AG09319 (cell line): ENCODE results near the gene ZCCHC3.

Experiments used
- DNase-seq: peaks from one replicate; pipeline ENCODE4 v3.0.0-alpha.2; 2010; ENCODE audit warnings: low read depth; ENCODE audit errors: extremely low read depth
- TF ChIP-seq, protein P1 (sequence below): IDR thresholded peaks from 2 replicates; pipeline ENCODE4 v1.5.1; 2011; ENCODE audit warnings: low read depth, mild to moderate bottlenecking, inconsistent platforms, low read length, moderate library complexity

The ZCCHC3 gene

DNA sequence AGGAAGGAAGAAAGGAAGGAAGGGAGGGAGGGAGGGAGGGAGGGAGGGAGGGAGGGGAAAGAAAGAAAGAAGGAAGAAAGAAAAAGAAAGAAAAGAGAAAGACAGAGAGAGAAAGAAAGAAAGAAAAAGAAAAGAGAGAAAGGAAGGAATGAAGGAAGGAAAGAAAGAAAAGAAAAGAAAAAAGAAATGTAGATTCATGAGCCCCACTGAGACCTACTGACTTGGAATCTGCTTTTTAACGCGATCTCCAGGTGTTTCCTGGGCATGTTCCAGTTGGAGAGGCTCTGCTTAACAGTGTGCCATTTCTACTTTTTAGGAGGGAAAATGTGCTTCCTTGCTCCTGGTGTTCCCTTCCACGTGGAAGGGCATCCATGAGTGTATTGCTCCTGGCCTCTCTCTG is 23.5 kb upstream of the ZCCHC3 start:
- TF ChIP-seq, protein P1, sequence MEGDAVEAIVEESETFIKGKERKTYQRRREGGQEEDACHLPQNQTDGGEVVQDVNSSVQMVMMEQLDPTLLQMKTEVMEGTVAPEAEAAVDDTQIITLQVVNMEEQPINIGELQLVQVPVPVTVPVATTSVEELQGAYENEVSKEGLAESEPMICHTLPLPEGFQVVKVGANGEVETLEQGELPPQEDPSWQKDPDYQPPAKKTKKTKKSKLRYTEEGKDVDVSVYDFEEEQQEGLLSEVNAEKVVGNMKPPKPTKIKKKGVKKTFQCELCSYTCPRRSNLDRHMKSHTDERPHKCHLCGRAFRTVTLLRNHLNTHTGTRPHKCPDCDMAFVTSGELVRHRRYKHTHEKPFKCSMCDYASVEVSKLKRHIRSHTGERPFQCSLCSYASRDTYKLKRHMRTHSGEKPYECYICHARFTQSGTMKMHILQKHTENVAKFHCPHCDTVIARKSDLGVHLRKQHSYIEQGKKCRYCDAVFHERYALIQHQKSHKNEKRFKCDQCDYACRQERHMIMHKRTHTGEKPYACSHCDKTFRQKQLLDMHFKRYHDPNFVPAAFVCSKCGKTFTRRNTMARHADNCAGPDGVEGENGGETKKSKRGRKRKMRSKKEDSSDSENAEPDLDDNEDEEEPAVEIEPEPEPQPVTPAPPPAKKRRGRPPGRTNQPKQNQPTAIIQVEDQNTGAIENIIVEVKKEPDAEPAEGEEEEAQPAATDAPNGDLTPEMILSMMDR, result no peak
- no peak for DNase-seq

DNA sequence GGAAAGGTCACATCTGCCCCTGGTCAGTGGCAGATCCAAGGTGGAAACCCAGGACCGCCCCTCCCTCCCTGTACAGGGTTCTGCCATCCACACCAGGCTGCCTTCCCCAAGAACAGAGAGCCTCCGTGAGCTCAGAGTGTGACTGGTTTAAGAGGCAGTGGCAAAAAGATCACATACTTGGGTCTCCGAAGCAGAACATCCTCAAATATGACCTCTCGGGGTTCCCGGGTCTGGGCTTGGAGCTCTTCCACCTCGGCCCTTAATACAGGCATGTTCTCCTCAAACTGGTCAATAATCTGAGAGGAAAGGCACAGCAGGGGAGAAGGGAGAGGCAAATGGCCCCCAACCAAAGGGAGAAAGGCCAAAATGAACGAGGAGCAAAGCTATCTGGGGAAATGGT is 21.6 kb upstream of the ZCCHC3 start:
- no peak for DNase-seq
- TF ChIP-seq, protein P1, result no peak

DNA sequence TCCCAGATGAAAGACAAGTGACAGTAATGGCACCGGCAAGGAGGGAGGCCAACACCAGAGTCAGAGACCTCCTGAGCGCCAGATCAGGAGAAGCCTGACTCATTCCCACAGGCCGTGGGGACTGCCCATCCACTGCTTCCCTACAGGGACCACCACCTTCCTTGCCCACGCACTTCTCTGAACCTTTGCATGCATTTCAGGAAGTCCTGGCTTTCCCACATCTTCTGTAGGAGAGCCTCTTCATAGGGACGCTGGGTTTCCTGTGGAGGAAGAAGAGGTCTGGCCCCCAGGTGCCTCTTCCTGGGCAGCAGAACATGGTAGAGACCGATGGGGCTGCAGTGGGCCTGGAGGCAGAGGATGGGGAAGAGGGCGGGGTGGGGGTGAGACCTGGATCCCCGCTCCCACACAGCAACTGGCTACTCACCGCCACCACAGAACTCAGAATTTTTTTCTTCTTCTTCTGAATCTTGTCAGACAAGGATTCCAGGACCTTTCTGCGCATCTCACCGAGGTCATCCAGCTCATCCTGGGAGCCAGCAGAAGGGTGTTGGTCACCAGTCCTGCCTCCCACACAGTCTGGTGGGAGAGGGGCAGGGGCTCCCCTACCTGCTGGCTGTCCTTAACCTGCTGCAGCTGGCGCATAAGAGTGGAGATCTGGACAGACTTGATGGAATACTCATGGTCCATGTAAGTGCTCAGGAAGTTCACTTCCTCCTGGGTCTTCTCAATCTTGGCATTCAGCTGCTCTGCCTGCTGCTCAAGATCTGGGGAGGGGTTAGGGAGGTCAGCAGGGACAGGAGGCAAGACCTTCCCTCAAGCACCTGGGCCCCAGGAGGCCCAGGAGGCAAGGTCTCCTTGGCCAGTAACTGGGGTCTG is 20.5 kb upstream of the ZCCHC3 start:
- TF ChIP-seq, protein P1, result no peak
- no peak for DNase-seq

DNA sequence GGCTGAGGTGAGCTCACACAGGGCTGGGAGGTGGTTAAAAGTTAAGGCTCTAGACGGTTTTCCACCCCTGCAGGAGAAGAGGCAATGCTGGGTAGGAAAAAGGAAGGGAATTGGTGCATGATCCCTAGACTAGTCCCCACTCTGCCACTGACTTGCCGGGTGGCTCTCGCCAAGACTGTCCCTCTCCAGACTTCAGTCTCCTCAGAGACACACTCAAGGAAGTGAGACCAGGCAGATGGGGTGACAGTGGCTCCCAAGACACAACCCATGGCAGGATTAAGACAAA is 19.9 kb upstream of the ZCCHC3 start:
- no peak for DNase-seq
- TF ChIP-seq, protein P1, result no peak

DNA sequence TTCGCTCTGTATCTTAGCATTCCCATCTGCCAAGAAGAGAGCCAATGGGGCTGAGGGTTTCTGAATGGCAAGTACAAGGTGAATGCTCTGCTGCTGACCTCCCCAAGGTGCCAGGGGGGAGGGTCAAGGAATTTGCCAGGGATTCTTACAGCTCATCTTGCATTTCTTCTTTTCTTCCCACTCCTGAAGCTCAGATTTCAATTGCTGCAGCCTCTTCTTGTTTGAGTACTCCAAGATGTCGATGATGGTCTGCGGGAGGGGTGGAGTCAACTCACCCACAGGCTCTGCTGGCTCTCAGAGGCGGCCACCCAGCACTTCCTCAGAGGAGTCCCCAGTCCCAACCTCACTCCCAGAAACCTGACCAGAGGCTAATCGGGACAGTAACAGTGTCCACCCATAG is 19.2 kb upstream of the ZCCHC3 start:
- DNase-seq, result no peak
- TF ChIP-seq, protein P1, result no peak

DNA sequence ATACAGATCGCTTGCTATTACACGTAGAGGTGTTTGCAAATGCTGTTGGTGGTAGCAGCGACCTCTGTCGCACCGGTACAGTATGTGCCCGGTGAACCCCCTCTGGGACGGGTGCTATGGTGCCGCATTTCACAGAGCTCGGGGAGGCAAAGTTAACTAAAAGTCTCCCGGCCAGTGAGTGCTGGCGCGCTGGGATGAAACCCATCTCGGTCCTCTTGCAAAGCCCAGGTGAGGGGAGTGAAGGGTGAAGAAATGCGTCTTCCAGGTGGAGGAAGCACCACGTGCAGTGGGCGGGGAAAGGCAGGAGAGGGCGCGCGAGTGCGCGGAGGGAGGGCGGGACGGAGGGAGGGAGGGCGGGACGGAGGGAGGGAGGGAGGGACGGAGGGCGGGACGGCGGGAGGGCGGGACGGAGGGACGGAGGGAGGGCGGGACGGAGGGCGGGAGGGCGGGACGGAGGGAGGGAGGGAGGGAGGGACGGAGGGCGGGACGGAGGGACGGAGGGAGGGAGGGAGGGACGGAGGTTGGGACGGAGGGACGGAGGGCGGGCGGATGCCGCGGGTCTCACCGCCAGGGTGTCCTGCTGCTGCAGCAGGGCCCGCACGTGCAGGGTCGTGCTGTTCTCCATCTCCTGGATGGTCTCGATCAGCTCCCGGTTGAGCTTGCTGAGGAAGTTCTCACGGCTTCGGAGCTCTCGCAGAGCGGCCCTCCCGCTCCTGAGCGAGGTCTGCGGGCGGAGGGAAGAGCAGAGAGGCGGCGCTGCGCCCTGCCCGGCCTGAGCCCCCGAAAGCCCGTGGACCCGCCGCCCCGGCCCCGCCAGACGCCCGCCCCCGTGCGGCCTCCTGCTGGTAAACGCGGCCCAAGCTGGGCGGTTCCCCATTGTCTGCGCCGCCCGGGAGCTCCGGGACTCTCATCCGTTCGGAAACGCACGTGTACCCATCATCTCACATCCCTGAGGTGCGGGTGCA is 18.5 kb upstream of the ZCCHC3 start:
- TF ChIP-seq, protein P1, result peak; percentile 0
- DNase-seq, result no peak

DNA sequence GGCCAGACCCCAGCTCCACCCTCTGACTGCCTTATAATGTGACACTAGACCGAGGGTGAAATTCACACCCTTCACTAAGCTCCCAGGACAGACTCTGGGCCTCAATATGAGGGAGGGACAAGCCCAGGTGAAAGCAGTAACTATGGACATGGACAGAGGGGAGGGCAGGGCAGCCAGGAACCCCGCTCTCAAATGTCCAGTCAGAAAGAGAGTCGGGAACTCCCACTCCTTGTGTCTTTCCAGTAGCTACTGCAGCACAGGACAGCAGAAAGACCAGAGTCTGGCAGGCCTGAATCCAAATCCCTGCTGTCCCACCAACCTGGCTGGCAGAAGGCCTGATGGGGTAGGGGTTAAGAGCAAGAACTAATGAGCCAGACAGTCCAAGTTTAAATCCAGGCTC is 13.2 kb upstream of the ZCCHC3 start:
- DNase-seq, result no peak
- TF ChIP-seq, protein P1, result no peak
